GM12801 (cell line): Measurements from ENCODE around the gene MAML1.

Source experiments
- CTCF ChIP-seq: IDR thresholded peaks from one replicate; pipeline ENCODE4 v1.5.1; 2011; ENCODE audit warnings: control low read depth; ENCODE audit not compliant: insufficient read length; ENCODE audit errors: extremely low read depth

The MAML1 gene

GRCh38 chr5:179812997-179813607 is 80.5 kb downstream of the MAML1 start:
- TF ChIP-seq CTCF, result no peak

GRCh38 chr5:179814090-179814489 is 81.5 kb downstream of the MAML1 start:
- TF ChIP-seq CTCF, result no peak

- TF ChIP-seq CTCF, result no peak
Measured at GRCh38 chr5:179815491-179816249, 83.0 kb downstream of the MAML1 start.

- TF ChIP-seq CTCF, result no peak
Measured at GRCh38 chr5:179816401-179816795, 83.8 kb downstream of the MAML1 start.

- no peak for TF ChIP-seq CTCF
Measured at GRCh38 chr5:179816796-179817469, 84.3 kb downstream of the MAML1 start.

- TF ChIP-seq CTCF, result no peak
Measured at GRCh38 chr5:179817470-179817840, 84.8 kb downstream of the MAML1 start.

GRCh38 chr5:179817890-179818745 is 85.5 kb downstream of the MAML1 start:
- TF ChIP-seq CTCF, result no peak
